AML-193 (cell line): ENCODE measurements around the gene SLC44A5.
"Not testable (repeated sequence)": the region's sequence is repeated elsewhere in the genome, so short reads cannot be mapped to it uniquely, and the experiment has no call there.

Source experiments
- DNase-seq, 2 experiments: peaks; one replicate each; lab custom pipeline; 2025; lab: John Stamatoyannopoulos, UW

Gene SLC44A5

DNA sequence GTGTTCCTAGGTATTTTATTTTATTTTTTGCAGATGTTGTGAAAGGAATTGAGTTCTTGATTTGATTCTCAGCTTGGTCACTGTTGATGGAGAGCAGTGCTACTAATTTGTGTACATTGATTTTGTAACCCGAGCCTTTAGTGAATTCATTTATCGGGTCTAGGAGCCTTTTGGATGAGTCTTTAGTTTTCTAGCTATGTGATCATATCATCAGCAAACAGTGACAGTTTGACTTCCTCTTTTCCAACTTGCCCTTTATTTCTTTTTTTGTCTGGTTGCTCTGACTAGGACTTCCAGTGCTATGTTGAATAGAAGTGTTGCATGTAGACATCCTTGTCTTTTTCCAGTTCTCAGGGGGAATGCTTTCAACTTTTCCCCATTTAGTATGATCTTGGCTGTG is 337.8 kb downstream of the SLC44A5 start:
- DNase-seq = no peak

- DNase-seq = peak; percentile 2 to 32
These were observed 345.1 kb downstream of the SLC44A5 start for GRCh38 chr1:75265792-75266191.

DNA sequence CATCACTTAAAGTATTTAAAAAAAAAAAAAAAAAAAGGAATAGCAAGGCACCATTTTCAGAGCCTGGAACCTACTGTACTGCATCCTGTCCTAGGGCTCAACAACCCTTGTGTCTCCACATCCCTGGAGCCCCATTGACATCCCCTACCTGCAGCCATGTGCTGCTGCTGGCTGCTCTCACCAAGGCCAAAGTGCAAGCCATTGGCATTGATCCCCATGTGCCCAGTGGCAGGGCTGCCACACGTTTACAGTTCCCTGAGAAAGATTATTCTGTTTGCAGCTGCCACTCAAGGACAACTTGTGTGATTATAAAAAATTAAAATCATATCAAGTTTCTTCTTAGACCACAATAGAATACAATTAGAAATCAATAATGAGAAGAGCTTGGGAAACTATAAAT is 346.8 kb downstream of the SLC44A5 start:
- no peak for DNase-seq

- not testable (repeated sequence) for DNase-seq
These were observed 347.3 kb downstream of the SLC44A5 start for GRCh38 chr1:75263616-75264015.

DNA sequence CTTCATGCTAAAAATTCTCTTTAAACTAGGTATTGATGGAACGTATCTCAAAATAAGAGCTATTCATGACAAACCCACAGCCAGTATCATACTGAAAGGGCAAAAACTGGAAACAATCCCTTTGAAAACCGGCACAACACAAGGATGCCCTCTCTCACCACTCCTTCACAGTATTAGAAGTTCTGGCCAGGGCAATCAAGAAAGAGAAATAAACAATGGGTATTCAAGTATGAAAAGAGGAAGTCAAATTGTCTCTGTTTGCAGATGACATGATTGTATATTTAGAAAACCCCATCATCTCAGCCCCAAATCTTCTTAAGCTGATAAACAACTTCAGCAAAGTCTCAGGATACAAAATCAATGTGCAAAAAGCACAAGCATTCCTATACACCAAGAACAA is 349.0 kb downstream of the SLC44A5 start:
- DNase-seq = not testable (repeated sequence)

DNA sequence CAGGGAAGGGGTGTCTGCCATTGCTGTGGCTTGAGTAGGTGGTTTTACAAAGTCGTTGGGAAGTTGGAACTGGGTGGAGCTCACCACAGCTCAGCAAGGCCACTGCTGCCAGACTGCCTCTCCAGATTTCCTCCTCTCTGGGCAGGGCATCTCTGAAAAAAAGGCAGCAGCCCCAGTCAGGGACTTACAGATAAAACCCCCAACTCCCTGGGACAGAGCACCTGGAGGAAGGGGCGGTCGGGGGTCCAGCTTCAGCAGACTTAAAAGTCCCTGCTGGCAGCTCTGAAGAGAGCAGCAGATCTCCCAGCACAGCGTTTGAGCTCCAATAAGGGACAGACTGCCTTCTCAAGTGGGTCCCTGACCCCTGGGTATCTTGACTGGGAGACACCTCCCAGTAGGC is 352.6 kb downstream of the SLC44A5 start:
- no peak for DNase-seq

GRCh38 chr1:75257424-75257823 is 353.5 kb downstream of the SLC44A5 start:
- no peak for DNase-seq

- not testable (repeated sequence) for DNase-seq
These were observed 360.8 kb downstream of the SLC44A5 start for GRCh38 chr1:75250114-75250513.

- no peak for DNase-seq
These were observed 365.7 kb downstream of the SLC44A5 start for GRCh38 chr1:75245239-75245638.

DNA sequence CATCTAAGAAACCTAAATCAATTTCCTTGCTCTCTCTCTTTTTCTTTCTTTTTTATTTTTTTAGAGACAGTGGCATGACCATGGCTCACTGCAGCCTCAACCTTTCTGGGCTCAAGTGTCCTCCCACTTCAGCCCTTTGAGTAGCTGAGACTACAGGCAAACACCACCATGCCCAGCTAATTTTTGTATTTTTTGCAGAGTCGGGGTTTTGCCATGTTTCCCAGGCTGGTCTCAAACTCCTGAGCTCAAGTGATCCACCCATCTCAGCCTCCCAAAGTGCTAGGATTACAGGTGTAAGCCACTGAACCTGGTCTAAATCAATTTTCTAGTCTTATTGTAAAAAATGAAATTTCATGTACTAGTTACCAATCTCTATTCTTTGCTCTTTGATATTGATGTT is 367.8 kb downstream of the SLC44A5 start:
- no peak for DNase-seq

GRCh38 chr1:75237316-75237715 is 373.6 kb downstream of the SLC44A5 start:
- peak in 1 of 2 experiments; percentile 4 for DNase-seq

DNA sequence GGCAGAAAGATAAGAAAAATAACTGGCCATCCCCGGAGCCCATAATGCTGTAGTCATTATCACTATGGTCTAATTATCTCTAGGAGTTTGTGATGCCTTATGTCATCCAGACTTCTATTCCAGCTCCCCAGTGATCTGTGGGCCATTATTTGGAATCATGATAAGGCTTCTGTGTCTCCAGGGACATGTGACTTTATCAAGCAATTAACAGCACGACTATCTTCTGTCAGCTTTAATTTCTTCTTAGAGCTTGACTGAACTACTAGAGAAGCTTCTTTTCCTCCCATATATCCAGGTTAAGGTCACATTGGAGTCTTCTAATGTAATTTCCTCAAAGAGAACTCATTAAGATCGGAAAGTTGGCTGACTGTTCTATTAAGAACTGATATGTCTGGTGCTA is 376.4 kb downstream of the SLC44A5 start:
- DNase-seq = no peak

GRCh38 chr1:75233302-75233929 is 377.5 kb downstream of the SLC44A5 start:
- DNase-seq = peak; percentile 19 to 25

DNA sequence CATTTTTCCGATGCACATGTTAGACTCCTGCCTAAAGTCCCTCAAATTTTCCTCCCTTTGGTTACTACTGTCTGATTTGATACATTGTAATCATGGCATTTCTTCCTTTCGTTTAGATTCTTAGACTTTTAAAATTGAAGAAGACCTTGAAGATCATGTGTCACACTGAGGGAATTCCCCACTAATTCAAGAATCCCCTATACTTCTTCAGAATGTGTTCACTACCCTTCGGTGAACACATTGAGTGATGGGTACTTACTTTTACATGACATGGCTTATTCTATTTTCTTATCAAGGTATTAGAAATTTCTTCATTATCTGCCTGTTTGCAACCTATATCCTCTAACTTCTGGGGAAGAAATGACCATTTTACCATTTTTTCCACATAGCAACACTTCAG is 390.8 kb downstream of the SLC44A5 start:
- no peak for DNase-seq

DNA sequence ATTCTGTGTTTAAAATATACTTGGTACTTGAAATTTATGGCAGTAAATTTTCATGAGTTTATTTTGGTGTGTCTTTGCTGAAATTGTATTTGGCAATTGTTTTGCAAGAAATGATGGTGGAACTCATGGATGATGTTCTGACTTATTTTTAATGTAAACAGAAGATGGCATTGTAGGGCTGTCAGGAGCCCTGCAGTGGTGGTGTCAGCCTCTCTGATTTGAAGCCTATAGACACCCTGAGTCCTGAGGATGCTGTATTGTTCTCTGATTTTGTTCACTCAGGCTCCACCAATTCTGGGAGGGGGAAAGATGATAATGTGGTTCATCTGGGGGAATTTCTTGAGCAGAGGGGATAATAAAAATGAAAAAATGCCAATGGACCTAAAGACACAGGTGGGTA is 396.9 kb downstream of the SLC44A5 start:
- DNase-seq = no peak

DNA sequence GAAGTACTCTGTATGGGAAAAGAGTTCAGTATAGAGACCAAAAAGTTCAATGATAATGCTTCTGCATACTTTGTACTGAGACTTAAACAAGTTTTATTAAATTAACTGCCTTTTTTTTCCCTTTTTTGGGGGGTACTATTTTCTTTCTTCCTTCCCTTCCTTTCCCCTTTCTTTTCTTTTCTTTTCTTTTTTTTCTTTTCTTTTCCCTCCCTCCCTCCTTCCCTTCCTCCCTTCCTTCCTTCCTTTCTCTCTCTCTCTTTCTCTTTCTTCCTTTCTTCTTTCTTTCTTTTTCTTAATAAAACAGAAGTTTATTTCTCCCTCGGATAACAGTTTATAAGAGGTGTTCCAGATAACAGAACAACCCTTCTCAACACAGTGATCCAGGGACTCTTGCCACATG is 399.3 kb downstream of the SLC44A5 start:
- no peak for DNase-seq

GRCh38 chr1:75208862-75209261 is 402.1 kb downstream of the SLC44A5 start:
- DNase-seq = no peak

DNA sequence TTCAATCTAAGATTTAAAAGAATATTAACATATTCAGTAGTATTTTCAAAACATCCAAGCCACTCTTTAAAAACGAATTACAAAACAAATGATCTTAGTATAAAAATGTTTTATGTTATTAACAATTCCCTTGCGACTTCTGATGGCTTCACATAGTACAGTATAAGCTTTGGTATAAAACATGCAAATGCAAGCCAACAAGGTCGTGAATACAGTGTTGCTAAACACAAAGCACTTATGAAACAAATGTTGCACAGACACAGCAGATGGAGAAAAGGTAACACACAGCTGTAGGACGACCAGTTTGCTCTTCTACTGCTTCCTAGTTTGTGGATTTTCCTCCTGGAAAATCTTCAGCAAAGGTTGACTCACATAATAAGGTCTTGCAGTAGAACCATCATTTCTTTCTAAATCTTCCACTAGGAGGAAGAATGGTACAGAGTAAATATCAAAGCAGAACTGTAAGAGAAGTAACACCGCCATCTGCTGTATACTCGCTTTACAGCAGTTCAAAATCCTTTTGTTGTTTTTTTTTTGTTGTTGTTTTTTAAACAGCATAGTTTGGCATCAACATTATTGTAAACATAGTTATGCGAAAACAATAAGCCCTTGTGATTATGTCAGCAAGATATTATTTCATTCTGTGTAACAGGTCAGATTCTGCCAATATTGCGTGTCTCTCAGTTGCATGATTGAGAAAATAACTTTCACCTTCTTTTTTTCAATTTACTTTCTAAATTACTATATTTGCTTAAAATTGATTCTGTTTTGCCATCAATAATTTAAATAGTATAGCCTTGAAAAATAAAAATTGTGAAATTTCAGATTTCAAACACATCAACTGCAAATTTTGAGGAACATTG is 407.3 kb downstream of the SLC44A5 start:
- peak; percentile 46 to 48 for DNase-seq

DNA sequence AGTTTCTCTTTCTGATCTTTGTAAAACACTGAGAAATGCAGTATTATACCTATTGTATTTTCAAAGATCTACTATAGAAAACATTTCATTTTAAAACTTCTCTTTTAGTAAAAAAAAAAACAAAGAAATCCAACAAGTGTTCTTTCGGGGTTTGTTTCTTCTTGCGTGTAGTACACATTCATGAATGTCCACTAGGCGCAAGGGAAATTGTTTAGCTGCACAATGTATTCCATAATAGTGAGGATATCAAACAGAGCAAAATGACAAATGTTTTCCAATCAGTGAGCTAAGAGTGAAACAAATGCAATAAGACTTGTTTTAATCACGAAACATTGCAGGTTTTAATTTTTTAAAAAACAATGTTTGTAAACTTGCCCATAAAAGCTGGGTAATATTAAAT is 408.2 kb downstream of the SLC44A5 start:
- DNase-seq = no peak

GRCh38 chr1:75198761-75199160 is 412.2 kb downstream of the SLC44A5 start:
- no peak for DNase-seq

DNA sequence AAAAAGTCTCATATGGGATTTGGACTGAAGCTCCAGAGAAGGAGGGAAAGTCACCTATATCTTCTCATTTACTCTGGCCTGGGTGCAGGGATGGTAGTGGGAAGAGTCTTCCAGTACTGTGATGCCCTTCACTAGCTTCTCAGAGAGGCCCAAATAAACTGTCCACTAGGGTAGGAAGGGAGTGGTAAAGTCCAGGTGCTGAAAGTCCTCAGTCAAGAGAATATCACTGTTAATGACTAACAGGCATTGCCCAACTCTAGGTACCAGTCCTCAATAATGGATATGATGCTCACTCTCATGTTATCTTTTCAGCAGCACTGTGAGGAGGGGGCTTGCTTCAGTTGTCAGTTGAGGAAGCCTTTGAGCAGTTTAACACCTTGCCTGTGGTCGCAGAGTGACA is 412.8 kb downstream of the SLC44A5 start:
- no peak for DNase-seq

GRCh38 chr1:75188892-75189291 is 422.0 kb downstream of the SLC44A5 start:
- DNase-seq = no peak

DNA sequence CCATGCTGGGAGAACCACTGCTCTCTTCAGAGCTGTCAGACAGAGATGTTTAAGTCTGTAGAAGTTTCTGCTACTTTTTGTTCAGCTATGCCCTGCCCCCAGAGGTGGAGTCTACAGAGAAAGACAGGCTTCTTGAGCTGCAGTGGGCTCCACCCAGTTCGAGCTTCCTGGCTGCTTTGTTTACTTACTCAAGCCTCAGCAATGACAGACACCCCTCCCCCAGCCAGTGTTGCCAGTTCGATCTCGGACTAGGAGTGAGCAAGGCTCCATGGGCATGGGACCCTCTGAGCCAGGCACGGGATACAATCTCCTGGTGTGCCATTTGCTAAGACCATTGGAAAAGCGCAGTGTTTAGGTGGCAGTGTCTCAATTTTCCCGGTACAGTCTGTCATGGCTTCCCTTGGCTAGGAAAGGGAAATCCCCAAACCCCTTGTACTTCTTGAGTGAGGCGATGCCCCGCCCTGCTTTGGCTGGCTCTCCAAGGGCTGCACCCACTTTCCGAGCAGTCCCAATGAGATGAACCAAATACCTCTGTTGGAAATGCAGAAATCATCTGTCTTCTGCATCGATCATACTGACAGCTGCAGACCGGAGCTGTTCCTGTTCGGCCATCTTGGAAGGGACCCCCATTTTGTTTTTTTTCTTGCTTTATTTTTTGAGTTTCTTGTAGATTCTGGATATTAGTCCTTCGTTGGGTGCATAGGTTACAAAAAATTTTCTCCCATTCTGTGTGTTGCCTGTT is 429.5 kb downstream of the SLC44A5 start:
- DNase-seq = not testable (repeated sequence)
